ENCODE results near the gene PHACTR1. TPM values are rescaled to one million over a fixed set of nuclear protein-coding genes. Genes with fewer than 3 reads are reported as not detected.

Gene PHACTR1
- total RNA-seq, 1 experiment from 2014 or later = not detected

- H3K36me3 ChIP-seq (ENCODE audit: low read depth, low read length) = no peaks in the 10 kb centered on the region
- H3K4me3 ChIP-seq (ENCODE audit: low read length) = no peak overlapping the region
- H3K27me3 ChIP-seq (ENCODE audit: low read length) = peaks cover 47% of the 10 kb centered on the region
- H3K4me2 ChIP-seq (ENCODE audit: low read length) = no peak overlapping the region
- no peak overlapping the region for H3K9ac ChIP-seq (ENCODE audit: low read length)
- H2AFZ ChIP-seq (ENCODE audit: low read length) = no peak overlapping the region
- DNase-seq (no peak), ATAC-seq (no peak)
- peaks cover 7% of the 10 kb centered on the region; the same call in 1 of the 2 replicates for H3K4me1 ChIP-seq (ENCODE audit: insufficient read depth, low read length)
- ChIA-PET POLR2A (ENCODE audit: unreplicated experiment) (no interaction called here), CTCF (no interaction called here)
- intact Hi-C loops (cut with micrococcal nuclease) = no loop called here
- no peaks in the 10 kb centered on the region for H3F3A ChIP-seq (ENCODE audit: low read length, unreplicated experiment)
- no peaks in the 10 kb centered on the region for H4K20me1 ChIP-seq (ENCODE audit: low read length)
- H3K9me3 ChIP-seq (ENCODE audit: low read length) = no peaks in the 10 kb centered on the region
- no TSS peak for BruUV-seq (replicated peaks)
- TF ChIP-seq EZH2 (IDR thresholded peaks at IDR 0.05; ENCODE audit: low read length, unreplicated experiment) (no peak), CTCF (conservative IDR thresholded peaks at IDR 0.05; ENCODE audit: low read depth, low read length) (no peak), EZH2phosphoT487 (IDR thresholded peaks at IDR 0.05; ENCODE audit: borderline replicate concordance, low read length) (no peak)
- no peaks in the 10 kb centered on the region for H3K9me2 ChIP-seq (replicated peaks; ENCODE audit: low read length)
- H3K27ac ChIP-seq (ENCODE audit: low read length) = no peak overlapping the region
- no peaks in the 10 kb centered on the region for H3K79me2 ChIP-seq (ENCODE audit: low read length)
Observed at GRCh38 chr6:12782136-12782535, 65.6 kb downstream of the PHACTR1 start.

GRCh38 chr6:12785301-12785700, 68.7 kb downstream of the PHACTR1 start:
- TF ChIP-seq EZH2 (IDR thresholded peaks at IDR 0.05; ENCODE audit: low read length, unreplicated experiment) = no peak
- TF ChIP-seq EZH2phosphoT487 (IDR thresholded peaks at IDR 0.05; ENCODE audit: borderline replicate concordance, low read length) = no peak
- no peak for TF ChIP-seq CTCF (conservative IDR thresholded peaks at IDR 0.05; ENCODE audit: low read depth, low read length)
- H3K27ac ChIP-seq (ENCODE audit: low read length) = no peak overlapping the region
- H3K9ac ChIP-seq (ENCODE audit: low read length) = no peak overlapping the region
- no TSS peak for BruUV-seq (replicated peaks)
- peak overlapping the region; percentile 41; the same call in 1 of the 2 replicates for H3K4me2 ChIP-seq (ENCODE audit: low read length)
- no peaks in the 10 kb centered on the region for H3K79me2 ChIP-seq (ENCODE audit: low read length)
- intact Hi-C loops (cut with micrococcal nuclease) = no loop called here
- H3K4me1 ChIP-seq (ENCODE audit: insufficient read depth, low read length) = peaks cover 7% of the 10 kb centered on the region; the same call in 1 of the 2 replicates
- no peaks in the 10 kb centered on the region for H3F3A ChIP-seq (ENCODE audit: low read length, unreplicated experiment)
- CTCF ChIA-PET = no interaction called here
- no peaks in the 10 kb centered on the region for H3K9me2 ChIP-seq (replicated peaks; ENCODE audit: low read length)
- DNase-seq (peak; percentile 62), ATAC-seq (no peak)
- H3K9me3 ChIP-seq (ENCODE audit: low read length) = no peaks in the 10 kb centered on the region
- no peaks in the 10 kb centered on the region for H3K36me3 ChIP-seq (ENCODE audit: low read depth, low read length)
- H4K20me1 ChIP-seq (ENCODE audit: low read length) = no peaks in the 10 kb centered on the region
- POLR2A ChIA-PET (ENCODE audit: unreplicated experiment) = no interaction called here
- H3K27me3 ChIP-seq (ENCODE audit: low read length) = peaks cover 31% of the 10 kb centered on the region
- H2AFZ ChIP-seq (ENCODE audit: low read length) = no peak overlapping the region
- H3K4me3 ChIP-seq (ENCODE audit: low read length) = no peak overlapping the region

- H3K27ac ChIP-seq (ENCODE audit: low read length) = no peak overlapping the region
- intact Hi-C loops (cut with micrococcal nuclease) = no loop called here
- H3K4me3 ChIP-seq (ENCODE audit: low read length) = no peak overlapping the region
- no TSS peak for BruUV-seq (replicated peaks)
- H3K27me3 ChIP-seq (ENCODE audit: low read length) = peaks cover 28% of the 10 kb centered on the region
- no peak for TF ChIP-seq EZH2phosphoT487 (IDR thresholded peaks at IDR 0.05; ENCODE audit: borderline replicate concordance, low read length)
- no peak for TF ChIP-seq CTCF (conservative IDR thresholded peaks at IDR 0.05; ENCODE audit: low read depth, low read length)
- TF ChIP-seq EZH2 (IDR thresholded peaks at IDR 0.05; ENCODE audit: low read length, unreplicated experiment) = no peak
- ChIA-PET POLR2A (ENCODE audit: unreplicated experiment) (no interaction called here), CTCF (no interaction called here)
- H3K36me3 ChIP-seq (ENCODE audit: low read depth, low read length) = no peaks in the 10 kb centered on the region
- H3K4me2 ChIP-seq (ENCODE audit: low read length) = no peak overlapping the region
- H3K79me2 ChIP-seq (ENCODE audit: low read length) = no peaks in the 10 kb centered on the region
- ATAC-seq (no peak), DNase-seq (no peak)
- no peak overlapping the region for H3K9ac ChIP-seq (ENCODE audit: low read length)
- no peaks in the 10 kb centered on the region for H4K20me1 ChIP-seq (ENCODE audit: low read length)
- no peaks in the 10 kb centered on the region for H3K9me3 ChIP-seq (ENCODE audit: low read length)
- H3K9me2 ChIP-seq (replicated peaks; ENCODE audit: low read length) = no peaks in the 10 kb centered on the region
- no peak overlapping the region for H2AFZ ChIP-seq (ENCODE audit: low read length)
- H3K4me1 ChIP-seq (ENCODE audit: insufficient read depth, low read length) = peaks cover 7% of the 10 kb centered on the region; the same call in 1 of the 2 replicates
- H3F3A ChIP-seq (ENCODE audit: low read length, unreplicated experiment) = no peaks in the 10 kb centered on the region
Observed at GRCh38 chr6:12785921-12786320, 69.4 kb downstream of the PHACTR1 start.

Data from PC-3 (cell line).